Neural cell (in vitro differentiated cells): ENCODE results near the gene TTC17.

Experiments
- EP300 ChIP-seq: fragments of 450-650 bp; conservative IDR thresholded peaks from 2 replicates; pipeline ENCODE4 v1.6.1; 2014; ENCODE audit warnings: antibody characterized with exemption, mild to moderate bottlenecking, moderate library complexity; ENCODE audit not compliant: poor library complexity, severe bottlenecking
- EZH2 ChIP-seq: fragments of 200-600, 300-800 bp; shearing (Covaris generic), sonication (generic); IDR thresholded peaks from 2 replicates; pipeline ENCODE4 v1.6.1; 2014; ENCODE audit warnings: antibody characterized with exemption, low read length, borderline replicate concordance, mild to moderate bottlenecking; ENCODE audit not compliant: insufficient read depth, poor library complexity, severe bottlenecking
- MXI1 ChIP-seq: fragments of 450-650 bp; conservative IDR thresholded peaks from 2 replicates; pipeline ENCODE4 v1.6.1; 2014; ENCODE audit warnings: antibody characterized with exemption, mild to moderate bottlenecking; ENCODE audit not compliant: poor library complexity, severe bottlenecking
- TF ChIP-seq, protein P1 (sequence below): fragments of 450-650 bp; IDR thresholded peaks from 2 replicates; pipeline ENCODE4 v1.5.1; 2014; ENCODE audit warnings: antibody characterized with exemption, mild to moderate bottlenecking, moderate library complexity; ENCODE audit not compliant: poor library complexity, severe bottlenecking
- TF ChIP-seq, protein P2 (sequence below): IDR thresholded peaks from 2 replicates; pipeline ENCODE4 v1.6.1; 2012; ENCODE audit warnings: borderline replicate concordance

DNA sequence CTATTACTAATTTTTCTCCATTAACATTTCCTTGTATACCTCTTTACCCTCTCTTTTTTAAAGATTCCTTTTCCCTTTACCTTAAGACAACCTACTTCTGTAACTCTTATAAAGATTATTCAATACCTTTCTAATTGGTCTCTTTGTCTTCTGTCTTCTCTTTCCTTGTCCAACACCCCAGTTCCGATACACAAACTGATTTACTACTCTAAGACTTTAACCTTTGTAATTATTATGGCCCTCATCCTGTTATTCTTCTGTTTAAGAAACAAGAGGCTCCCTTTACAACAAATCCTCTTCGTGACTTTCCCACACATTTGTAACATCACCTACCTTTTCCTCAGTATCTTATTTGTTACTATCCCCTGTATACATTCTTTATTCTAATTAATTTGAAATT lies 81.8 kb downstream of the TTC17 start:
- TF ChIP-seq EZH2 (no peak), EP300 (no peak), MXI1 (no peak)
- TF ChIP-seq, protein P1, sequence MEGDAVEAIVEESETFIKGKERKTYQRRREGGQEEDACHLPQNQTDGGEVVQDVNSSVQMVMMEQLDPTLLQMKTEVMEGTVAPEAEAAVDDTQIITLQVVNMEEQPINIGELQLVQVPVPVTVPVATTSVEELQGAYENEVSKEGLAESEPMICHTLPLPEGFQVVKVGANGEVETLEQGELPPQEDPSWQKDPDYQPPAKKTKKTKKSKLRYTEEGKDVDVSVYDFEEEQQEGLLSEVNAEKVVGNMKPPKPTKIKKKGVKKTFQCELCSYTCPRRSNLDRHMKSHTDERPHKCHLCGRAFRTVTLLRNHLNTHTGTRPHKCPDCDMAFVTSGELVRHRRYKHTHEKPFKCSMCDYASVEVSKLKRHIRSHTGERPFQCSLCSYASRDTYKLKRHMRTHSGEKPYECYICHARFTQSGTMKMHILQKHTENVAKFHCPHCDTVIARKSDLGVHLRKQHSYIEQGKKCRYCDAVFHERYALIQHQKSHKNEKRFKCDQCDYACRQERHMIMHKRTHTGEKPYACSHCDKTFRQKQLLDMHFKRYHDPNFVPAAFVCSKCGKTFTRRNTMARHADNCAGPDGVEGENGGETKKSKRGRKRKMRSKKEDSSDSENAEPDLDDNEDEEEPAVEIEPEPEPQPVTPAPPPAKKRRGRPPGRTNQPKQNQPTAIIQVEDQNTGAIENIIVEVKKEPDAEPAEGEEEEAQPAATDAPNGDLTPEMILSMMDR, result no peak
- TF ChIP-seq, protein P2, sequence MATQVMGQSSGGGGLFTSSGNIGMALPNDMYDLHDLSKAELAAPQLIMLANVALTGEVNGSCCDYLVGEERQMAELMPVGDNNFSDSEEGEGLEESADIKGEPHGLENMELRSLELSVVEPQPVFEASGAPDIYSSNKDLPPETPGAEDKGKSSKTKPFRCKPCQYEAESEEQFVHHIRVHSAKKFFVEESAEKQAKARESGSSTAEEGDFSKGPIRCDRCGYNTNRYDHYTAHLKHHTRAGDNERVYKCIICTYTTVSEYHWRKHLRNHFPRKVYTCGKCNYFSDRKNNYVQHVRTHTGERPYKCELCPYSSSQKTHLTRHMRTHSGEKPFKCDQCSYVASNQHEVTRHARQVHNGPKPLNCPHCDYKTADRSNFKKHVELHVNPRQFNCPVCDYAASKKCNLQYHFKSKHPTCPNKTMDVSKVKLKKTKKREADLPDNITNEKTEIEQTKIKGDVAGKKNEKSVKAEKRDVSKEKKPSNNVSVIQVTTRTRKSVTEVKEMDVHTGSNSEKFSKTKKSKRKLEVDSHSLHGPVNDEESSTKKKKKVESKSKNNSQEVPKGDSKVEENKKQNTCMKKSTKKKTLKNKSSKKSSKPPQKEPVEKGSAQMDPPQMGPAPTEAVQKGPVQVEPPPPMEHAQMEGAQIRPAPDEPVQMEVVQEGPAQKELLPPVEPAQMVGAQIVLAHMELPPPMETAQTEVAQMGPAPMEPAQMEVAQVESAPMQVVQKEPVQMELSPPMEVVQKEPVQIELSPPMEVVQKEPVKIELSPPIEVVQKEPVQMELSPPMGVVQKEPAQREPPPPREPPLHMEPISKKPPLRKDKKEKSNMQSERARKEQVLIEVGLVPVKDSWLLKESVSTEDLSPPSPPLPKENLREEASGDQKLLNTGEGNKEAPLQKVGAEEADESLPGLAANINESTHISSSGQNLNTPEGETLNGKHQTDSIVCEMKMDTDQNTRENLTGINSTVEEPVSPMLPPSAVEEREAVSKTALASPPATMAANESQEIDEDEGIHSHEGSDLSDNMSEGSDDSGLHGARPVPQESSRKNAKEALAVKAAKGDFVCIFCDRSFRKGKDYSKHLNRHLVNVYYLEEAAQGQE, result no peak
